GM10248 (cell line): ENCODE measurements around the gene PPP2R2B.

Source experiments
- CTCF ChIA-PET: fragments of 300-600 bp; sonication (Branson Sonifier 250); formaldehyde crosslinking; extraction: SDS; loops from one replicate; lab custom pipeline; 2021; ENCODE audit warnings: antibody characterized with exemption; lab: Yijun Ruan, JAX
- POLR2A ChIA-PET: fragments of 350-650 bp; sonication (Branson Sonifier 250); formaldehyde crosslinking; extraction: SDS; loops from one replicate; lab custom pipeline; 2020; ENCODE audit warnings: antibody characterized with exemption; lab: Yijun Ruan, JAX
- DNase-seq: peaks from one replicate; pipeline ENCODE4 v3.0.0; 2012; ENCODE audit errors: extremely low spot score
- TF ChIP-seq, protein P1 (sequence below): IDR thresholded peaks from 2 replicates; pipeline ENCODE4 v1.5.1; 2012; ENCODE audit warnings: mild to moderate bottlenecking, low read depth; ENCODE audit errors: extremely low read depth, missing control alignments, control extremely low read depth

The PPP2R2B gene

GRCh38 chr5:146653560-146653959 lies 225.0 kb downstream of the PPP2R2B start:
- no peak for DNase-seq
- TF ChIP-seq, protein P1, sequence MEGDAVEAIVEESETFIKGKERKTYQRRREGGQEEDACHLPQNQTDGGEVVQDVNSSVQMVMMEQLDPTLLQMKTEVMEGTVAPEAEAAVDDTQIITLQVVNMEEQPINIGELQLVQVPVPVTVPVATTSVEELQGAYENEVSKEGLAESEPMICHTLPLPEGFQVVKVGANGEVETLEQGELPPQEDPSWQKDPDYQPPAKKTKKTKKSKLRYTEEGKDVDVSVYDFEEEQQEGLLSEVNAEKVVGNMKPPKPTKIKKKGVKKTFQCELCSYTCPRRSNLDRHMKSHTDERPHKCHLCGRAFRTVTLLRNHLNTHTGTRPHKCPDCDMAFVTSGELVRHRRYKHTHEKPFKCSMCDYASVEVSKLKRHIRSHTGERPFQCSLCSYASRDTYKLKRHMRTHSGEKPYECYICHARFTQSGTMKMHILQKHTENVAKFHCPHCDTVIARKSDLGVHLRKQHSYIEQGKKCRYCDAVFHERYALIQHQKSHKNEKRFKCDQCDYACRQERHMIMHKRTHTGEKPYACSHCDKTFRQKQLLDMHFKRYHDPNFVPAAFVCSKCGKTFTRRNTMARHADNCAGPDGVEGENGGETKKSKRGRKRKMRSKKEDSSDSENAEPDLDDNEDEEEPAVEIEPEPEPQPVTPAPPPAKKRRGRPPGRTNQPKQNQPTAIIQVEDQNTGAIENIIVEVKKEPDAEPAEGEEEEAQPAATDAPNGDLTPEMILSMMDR = no peak
- POLR2A ChIA-PET = no interaction called here
- CTCF ChIA-PET = interaction anchor here (0.6 to 1.4 kb wide), 4 partner anchors 10 to 15 kb away, joined by 3 read pairs; no protein-coding TSS in a partner anchor

- POLR2A ChIA-PET = no interaction called here
- DNase-seq = no peak
- TF ChIP-seq, protein P1 = no peak
- CTCF ChIA-PET = interaction anchor here (1.0 to 1.3 kb wide), 2 partner anchors 10 to 12 kb away, joined by 3 read pairs; no protein-coding TSS in a partner anchor
Measured at GRCh38 chr5:146652547-146652946, 226.0 kb downstream of the PPP2R2B start.

DNA sequence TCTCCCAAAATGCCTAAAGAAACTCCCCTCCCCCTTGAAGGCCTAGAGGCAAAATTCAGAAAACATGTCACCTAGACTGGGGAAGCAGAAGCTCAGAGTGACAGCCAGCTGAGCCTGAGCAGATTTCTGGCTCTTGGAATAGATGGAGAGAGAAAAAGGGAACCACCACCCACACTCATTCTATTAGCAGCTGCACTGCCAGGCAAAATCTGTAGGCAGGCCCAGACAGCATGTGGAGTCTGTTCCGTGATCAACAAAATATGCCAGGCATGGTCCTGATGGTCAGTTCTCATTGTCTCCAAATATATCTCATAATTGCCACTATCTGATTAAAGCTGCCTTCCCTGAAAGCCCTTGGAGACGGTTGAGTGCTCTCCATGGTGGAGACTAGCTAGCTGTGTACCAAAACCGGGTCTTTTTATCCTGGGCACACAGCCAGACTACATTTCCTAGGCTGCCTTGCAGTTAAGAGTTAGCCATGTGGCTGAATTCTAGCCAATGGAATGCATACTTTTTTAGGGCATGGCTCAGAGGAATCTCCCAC lies 230.8 kb downstream of the PPP2R2B start:
- ChIA-PET POLR2A (no interaction called here), CTCF (interaction anchor here (1.0 kb wide), 1 partner anchor 11 kb away, joined by 3 read pairs; no protein-coding TSS in a partner anchor)
- no peak for DNase-seq
- TF ChIP-seq, protein P1 = no peak

GRCh38 chr5:146646441-146646840 lies 232.1 kb downstream of the PPP2R2B start:
- ChIA-PET CTCF (no interaction called here), POLR2A (no interaction called here)
- DNase-seq = no peak
- TF ChIP-seq, protein P1 = no peak

- POLR2A ChIA-PET = no interaction called here
- TF ChIP-seq, protein P1 = no peak
- CTCF ChIA-PET = no interaction called here
- DNase-seq = no peak
Measured at GRCh38 chr5:146645342-146645741, 233.2 kb downstream of the PPP2R2B start.

- TF ChIP-seq, protein P1 = no peak
- ChIA-PET POLR2A (no interaction called here), CTCF (no interaction called here)
- DNase-seq = no peak
Measured at GRCh38 chr5:146644831-146645230, 233.7 kb downstream of the PPP2R2B start.
